ENCODE results near the gene GAS2L1. TPM values are rescaled to one million over a fixed set of nuclear protein-coding genes. Genes with fewer than 3 reads are reported as not detected.

GAS2L1 gene
- total and polyA plus RNA-seq, 3 donors from 2014 or later = 84.9 to 197 (median 191) TPM

GRCh38 chr22:29308791-29309262 is 2.4 kb downstream of the GAS2L1 start:
- intact Hi-C loops (cut with DNase I; ENCODE audit: low total_unique reads) = no loop called here
- Histone ChIP-seq H3K27me3 (no peaks in the 10 kb centered on the region), H3K4me1 (peaks cover 54% of the 10 kb centered on the region), H3K9me3 (no peaks in the 10 kb centered on the region), H3K36me3 (ENCODE audit: low read depth, missing control alignments) (no peaks in the 10 kb centered on the region), H3K4me3 (peak overlapping the region in 1 of 2 donors; percentile 88), H3K27ac (peak overlapping the region in 1 of 2 donors; percentile 54)
- 38% methylated on average over 4 to 13 of the region's 13 CpGs for WGBS, 2 donors
- no peak for DNase-seq
- TF ChIP-seq POLR2A (IDR thresholded peaks at IDR 0.05) (no peak), CTCF (IDR thresholded peaks at IDR 0.05) (no peak)

GRCh38 chr22:29309332-29310064 is 3.0 kb downstream of the GAS2L1 start:
- Histone ChIP-seq H3K4me1 (peaks cover 61% of the 10 kb centered on the region), H3K9me3 (no peaks in the 10 kb centered on the region), H3K4me3 (no peak overlapping the region), H3K27ac (peak overlapping the region in 1 of 2 donors; percentile 59), H3K36me3 (ENCODE audit: low read depth, missing control alignments) (no peaks in the 10 kb centered on the region), H3K27me3 (no peaks in the 10 kb centered on the region)
- TF ChIP-seq CTCF (IDR thresholded peaks at IDR 0.05) = no peak
- no peak for TF ChIP-seq POLR2A (IDR thresholded peaks at IDR 0.05)
- DNase-seq = peak; percentile 93
- WGBS, 2 donors = 70 to 87% methylated on average over 12 to 21 of the region's 21 CpGs
- intact Hi-C loops (cut with DNase I; ENCODE audit: low total_unique reads) = no loop called here

- Histone ChIP-seq H3K4me3 (no peak overlapping the region), H3K27me3 (no peaks in the 10 kb centered on the region), H3K4me1 (peaks cover 64% of the 10 kb centered on the region), H3K27ac (peak overlapping the region; percentile 55 to 64), H3K9me3 (no peaks in the 10 kb centered on the region), H3K36me3 (ENCODE audit: low read depth, missing control alignments) (no peaks in the 10 kb centered on the region)
- TF ChIP-seq POLR2A (IDR thresholded peaks at IDR 0.05) (no peak), CTCF (IDR thresholded peaks at IDR 0.05) (no peak)
- no peak for DNase-seq
- intact Hi-C loops (cut with DNase I; ENCODE audit: low total_unique reads) = no loop called here
- WGBS, 2 donors = 60 to 72% methylated on average over 10 to 28 of the region's 28 CpGs
Observed at GRCh38 chr22:29310065-29310862, 3.8 kb downstream of the GAS2L1 start.

GRCh38 chr22:29310863-29311339 is 4.5 kb downstream of the GAS2L1 start:
- intact Hi-C loops (cut with DNase I; ENCODE audit: low total_unique reads) = no loop called here
- TF ChIP-seq CTCF (IDR thresholded peaks at IDR 0.05) (no peak), POLR2A (IDR thresholded peaks at IDR 0.05) (no peak)
- WGBS, 2 donors = 0 to 22% methylated on average over 1 to 16 of the region's 18 CpGs
- Histone ChIP-seq H3K9me3 (no peaks in the 10 kb centered on the region), H3K4me3 (no peak overlapping the region), H3K27me3 (no peaks in the 10 kb centered on the region), H3K36me3 (ENCODE audit: low read depth, missing control alignments) (no peaks in the 10 kb centered on the region), H3K4me1 (peaks cover 63% of the 10 kb centered on the region), H3K27ac (peak overlapping the region; percentile 55 to 64)
- peak; percentile 96 for DNase-seq
